ENCODE data around the gene ZCWPW1. TPM values are rescaled to one million over a fixed set of nuclear protein-coding genes. Genes with fewer than 3 reads are reported as not detected.

ZCWPW1 gene
- total and polyA plus RNA-seq, 2 of the 13 experiments (the other 11 are each of a cell fraction or from before 2014, with no cell fraction given) = 2.4 to 2.5 TPM

DNA sequence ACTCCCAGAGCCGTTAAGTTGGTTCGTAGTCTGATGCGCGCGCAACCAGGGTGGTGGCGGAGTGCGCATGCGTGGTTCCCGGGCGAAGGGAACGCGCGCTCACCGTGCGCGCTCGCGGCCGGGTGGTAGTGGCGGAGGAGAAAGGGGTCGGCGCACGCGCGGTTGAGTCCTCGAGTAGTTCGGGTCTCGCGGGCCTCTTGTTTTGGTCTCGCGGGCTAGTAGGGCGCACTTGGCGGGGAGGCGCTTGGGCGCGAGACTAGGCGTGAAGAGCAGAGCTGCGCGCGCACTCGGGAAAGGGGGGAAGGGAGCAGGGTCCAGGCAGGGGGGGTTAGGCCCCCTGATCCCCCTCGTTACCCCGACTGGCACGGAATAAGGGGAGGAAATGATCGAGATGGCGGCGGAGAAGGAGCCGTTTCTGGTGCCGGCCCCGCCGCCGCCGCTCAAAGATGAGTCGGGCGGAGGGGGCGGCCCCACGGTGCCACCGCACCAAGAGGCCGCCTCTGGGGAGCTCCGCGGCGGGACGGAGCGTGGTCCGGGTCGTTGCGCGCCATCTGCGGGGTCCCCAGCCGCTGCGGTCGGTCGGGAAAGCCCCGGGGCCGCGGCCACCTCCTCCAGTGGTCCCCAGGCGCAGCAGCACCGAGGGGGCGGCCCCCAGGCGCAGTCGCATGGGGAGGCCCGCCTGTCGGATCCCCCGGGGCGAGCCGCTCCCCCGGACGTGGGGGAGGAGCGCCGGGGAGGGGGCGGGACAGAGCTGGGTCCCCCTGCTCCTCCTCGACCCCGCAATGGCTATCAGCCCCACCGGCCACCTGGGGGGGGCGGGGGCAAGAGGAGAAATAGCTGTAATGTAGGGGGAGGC lies 1.4 kb upstream of the ZCWPW1 start, which contains the start of gene MEPCE (continued):
- TF ChIP-seq ZNF101 (CRISPR knock-in tag; IDR thresholded peaks at IDR 0.05; ENCODE audit: borderline replicate concordance, low read depth) (no peak), ZNF589 (CRISPR knock-in tag; conservative IDR thresholded peaks at IDR 0.05) (no peak), ZNF788 (CRISPR knock-in tag; IDR thresholded peaks at IDR 0.05; ENCODE audit: borderline replicate concordance) (no peak), ZNF543 (CRISPR knock-in tag; IDR thresholded peaks at IDR 0.05) (no peak), ADNP (CRISPR knock-in tag; IDR thresholded peaks at IDR 0.05) (no peak), MAF1 (CRISPR knock-in tag; IDR thresholded peaks at IDR 0.05; ENCODE audit: borderline replicate concordance) (no peak), TERF1 (CRISPR knock-in tag; IDR thresholded peaks at IDR 0.05) (no peak), RBM22 (optimal IDR thresholded peaks at IDR 0.05; ENCODE audit: low read length) (no peak), MAZ (IDR thresholded peaks at IDR 0.05; ENCODE audit: borderline replicate concordance, low read depth, low read length) (no peak), MAZ (CRISPR knock-in tag; IDR thresholded peaks at IDR 0.05; ENCODE audit: low read depth) (peak; percentile 60; the same call in 1 of the 2 replicates), MAFK (conservative IDR thresholded peaks at IDR 0.05 in 1 of 2, IDR thresholded peaks at IDR 0.05 in 1 of 2; ENCODE audit: low read length in 2 of 2) (no peak), ZNF207 (IDR thresholded peaks at IDR 0.05; ENCODE audit: borderline replicate concordance) (no peak), DMTF1 (CRISPR knock-in tag; IDR thresholded peaks at IDR 0.05) (no peak), CCAR2 (optimal IDR thresholded peaks at IDR 0.05; ENCODE audit: low read depth, low read length) (no peak), SMYD3 (CRISPR knock-in tag; IDR thresholded peaks at IDR 0.05) (no peak)
- TF ChIP-seq, protein P1, sequence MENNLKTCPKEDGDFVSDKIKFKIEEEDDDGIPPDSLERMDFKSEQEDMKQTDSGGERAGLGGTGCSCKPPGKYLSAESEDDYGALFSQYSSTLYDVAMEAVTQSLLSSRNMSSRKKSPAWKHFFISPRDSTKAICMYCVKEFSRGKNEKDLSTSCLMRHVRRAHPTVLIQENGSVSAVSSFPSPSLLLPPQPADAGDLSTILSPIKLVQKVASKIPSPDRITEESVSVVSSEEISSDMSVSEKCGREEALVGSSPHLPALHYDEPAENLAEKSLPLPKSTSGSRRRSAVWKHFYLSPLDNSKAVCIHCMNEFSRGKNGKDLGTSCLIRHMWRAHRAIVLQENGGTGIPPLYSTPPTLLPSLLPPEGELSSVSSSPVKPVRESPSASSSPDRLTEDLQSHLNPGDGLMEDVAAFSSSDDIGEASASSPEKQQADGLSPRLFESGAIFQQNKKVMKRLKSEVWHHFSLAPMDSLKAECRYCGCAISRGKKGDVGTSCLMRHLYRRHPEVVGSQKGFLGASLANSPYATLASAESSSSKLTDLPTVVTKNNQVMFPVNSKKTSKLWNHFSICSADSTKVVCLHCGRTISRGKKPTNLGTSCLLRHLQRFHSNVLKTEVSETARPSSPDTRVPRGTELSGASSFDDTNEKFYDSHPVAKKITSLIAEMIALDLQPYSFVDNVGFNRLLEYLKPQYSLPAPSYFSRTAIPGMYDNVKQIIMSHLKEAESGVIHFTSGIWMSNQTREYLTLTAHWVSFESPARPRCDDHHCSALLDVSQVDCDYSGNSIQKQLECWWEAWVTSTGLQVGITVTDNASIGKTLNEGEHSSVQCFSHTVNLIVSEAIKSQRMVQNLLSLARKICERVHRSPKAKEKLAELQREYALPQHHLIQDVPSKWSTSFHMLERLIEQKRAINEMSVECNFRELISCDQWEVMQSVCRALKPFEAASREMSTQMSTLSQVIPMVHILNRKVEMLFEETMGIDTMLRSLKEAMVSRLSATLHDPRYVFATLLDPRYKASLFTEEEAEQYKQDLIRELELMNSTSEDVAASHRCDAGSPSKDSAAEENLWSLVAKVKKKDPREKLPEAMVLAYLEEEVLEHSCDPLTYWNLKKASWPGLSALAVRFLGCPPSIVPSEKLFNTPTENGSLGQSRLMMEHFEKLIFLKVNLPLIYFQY (CRISPR knock-in tag; IDR thresholded peaks at IDR 0.05; ENCODE audit: borderline replicate concordance) = no peak
- TF ChIP-seq, protein P2, sequence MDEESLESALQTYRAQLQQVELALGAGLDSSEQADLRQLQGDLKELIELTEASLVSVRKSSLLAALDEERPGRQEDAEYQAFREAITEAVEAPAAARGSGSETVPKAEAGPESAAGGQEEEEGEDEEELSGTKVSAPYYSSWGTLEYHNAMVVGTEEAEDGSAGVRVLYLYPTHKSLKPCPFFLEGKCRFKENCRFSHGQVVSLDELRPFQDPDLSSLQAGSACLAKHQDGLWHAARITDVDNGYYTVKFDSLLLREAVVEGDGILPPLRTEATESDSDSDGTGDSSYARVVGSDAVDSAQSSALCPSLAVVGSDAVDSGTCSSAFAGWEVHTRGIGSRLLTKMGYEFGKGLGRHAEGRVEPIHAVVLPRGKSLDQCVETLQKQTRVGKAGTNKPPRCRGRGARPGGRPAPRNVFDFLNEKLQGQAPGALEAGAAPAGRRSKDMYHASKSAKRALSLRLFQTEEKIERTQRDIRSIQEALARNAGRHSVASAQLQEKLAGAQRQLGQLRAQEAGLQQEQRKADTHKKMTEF (CRISPR knock-in tag; IDR thresholded peaks at IDR 0.05) = peak; percentile 52; the same call in 1 of the 2 replicates
- TF ChIP-seq, protein P3, sequence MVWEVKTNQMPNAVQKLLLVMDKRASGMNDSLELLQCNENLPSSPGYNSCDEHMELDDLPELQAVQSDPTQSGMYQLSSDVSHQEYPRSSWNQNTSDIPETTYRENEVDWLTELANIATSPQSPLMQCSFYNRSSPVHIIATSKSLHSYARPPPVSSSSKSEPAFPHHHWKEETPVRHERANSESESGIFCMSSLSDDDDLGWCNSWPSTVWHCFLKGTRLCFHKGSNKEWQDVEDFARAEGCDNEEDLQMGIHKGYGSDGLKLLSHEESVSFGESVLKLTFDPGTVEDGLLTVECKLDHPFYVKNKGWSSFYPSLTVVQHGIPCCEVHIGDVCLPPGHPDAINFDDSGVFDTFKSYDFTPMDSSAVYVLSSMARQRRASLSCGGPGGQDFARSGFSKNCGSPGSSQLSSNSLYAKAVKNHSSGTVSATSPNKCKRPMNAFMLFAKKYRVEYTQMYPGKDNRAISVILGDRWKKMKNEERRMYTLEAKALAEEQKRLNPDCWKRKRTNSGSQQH (CRISPR knock-in tag; IDR thresholded peaks at IDR 0.05; ENCODE audit: low read depth) = no peak; the same call in 1 of the 2 replicates

All from HepG2 (cell line).